Measurements from ENCODE around the gene BPIFB6. TPM values are rescaled to one million over a fixed set of nuclear protein-coding genes. Genes with fewer than 3 reads are reported as not detected.

BPIFB6 gene
- total RNA-seq, 1 donor from 2014 or later = not detected

DNA sequence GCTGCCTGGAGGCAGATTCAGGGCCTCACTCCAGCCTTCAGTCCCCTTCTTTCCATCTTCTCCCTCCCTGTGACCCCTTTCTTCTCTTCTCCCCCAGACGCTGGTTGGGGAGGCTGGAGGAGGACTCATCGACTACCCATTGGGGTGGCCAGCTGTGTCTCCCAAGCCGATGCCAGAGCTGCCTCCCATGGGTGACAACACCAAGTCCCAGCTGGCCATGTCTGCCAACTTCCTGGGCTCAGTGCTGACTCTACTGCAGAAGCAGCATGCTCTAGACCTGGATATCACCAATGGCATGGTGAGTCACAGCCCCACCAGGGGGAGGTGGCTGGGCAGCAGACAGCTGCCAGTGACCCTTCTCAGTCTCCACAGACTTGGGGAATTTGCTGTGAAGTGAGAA lies 60.9 kb downstream of the BPIFB6 start:
- Mint-ChIP-seq H3K27me3 (ENCODE audit: insufficient read depth) (no peaks in the 10 kb centered on the region), H3K4me3 (no peak overlapping the region), H3K4me1 (ENCODE audit: low read depth) (no peaks in the 10 kb centered on the region), H3K36me3 (ENCODE audit: low read depth) (no peaks in the 10 kb centered on the region), H3K9me3 (no peaks in the 10 kb centered on the region), H3K27ac (no peak overlapping the region)
- intact Hi-C loops (cut with micrococcal nuclease) = no loop called here
- DNase-seq (ENCODE audit: low spot score) = no peak

DNA sequence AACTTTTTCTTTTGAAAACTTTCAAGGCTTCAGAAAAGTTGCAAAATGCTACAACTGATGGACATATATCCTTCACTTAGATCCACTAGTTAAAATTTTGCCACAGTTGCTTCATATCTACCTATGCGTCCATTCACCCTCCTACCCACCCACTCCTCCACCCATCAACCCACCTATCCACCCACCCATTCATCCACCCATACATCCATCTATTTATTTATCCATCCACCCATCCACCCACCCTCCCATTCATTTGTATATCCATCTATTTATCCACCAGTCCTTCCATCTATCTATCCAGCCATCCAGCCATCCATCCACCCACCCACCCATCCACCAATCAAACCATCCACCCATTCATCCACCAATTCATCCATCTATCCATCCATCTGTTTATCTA lies 61.6 kb downstream of the BPIFB6 start:
- no peak for DNase-seq (ENCODE audit: low spot score)
- Mint-ChIP-seq H3K27me3 (ENCODE audit: insufficient read depth) (no peaks in the 10 kb centered on the region), H3K9me3 (no peaks in the 10 kb centered on the region), H3K27ac (no peak overlapping the region), H3K4me3 (no peak overlapping the region), H3K36me3 (ENCODE audit: low read depth) (no peaks in the 10 kb centered on the region), H3K4me1 (ENCODE audit: low read depth) (no peaks in the 10 kb centered on the region)
- intact Hi-C loops (cut with micrococcal nuclease) = no loop called here

DNA sequence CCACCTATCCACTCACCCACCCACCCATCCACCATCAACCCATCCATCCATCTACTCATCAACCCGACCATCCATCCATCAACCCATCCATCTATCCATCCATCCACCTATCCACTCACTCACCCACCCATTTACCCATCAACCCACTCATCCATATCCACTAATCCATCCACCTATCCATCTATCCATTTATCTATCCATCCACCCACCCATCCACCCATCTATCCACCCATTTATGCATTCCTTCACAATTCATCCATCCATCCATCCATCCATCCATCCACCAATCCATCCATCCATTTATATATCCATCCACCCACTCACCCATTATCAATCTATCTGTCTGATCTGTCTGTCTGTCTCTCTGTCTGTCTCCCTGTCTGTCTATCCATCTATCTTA lies 62.1 kb downstream of the BPIFB6 start:
- no peaks in the 10 kb centered on the region for H3K4me1 Mint-ChIP-seq (ENCODE audit: low read depth)
- H3K4me3 Mint-ChIP-seq = no peak overlapping the region
- no peak for DNase-seq (ENCODE audit: low spot score)
- intact Hi-C loops (cut with micrococcal nuclease) = no loop called here
- H3K27me3 Mint-ChIP-seq (ENCODE audit: insufficient read depth) = no peaks in the 10 kb centered on the region
- H3K36me3 Mint-ChIP-seq (ENCODE audit: low read depth) = no peaks in the 10 kb centered on the region
- H3K9me3 Mint-ChIP-seq = no peaks in the 10 kb centered on the region
- no peak overlapping the region for H3K27ac Mint-ChIP-seq

Other genes starting within 250 kb of the BPIFB6 start
- gene MAPRE1, start 211.7 kb upstream of the BPIFB6 start, total RNA-seq = 142 and 146 TPM in 2 replicates
- 0.05 and 0.39 TPM in 2 replicates for gene EFCAB8, start 172.7 kb upstream of the BPIFB6 start, total RNA-seq
- not detected in 2 replicates for gene SUN5, start 27.2 kb upstream of the BPIFB6 start, total RNA-seq
- not detected in 2 replicates for gene BPIFB2, start 23.9 kb upstream of the BPIFB6 start, total RNA-seq
- not detected in 2 replicates for gene BPIFB3, start 22.3 kb downstream of the BPIFB6 start, total RNA-seq
- not detected in 2 replicates for gene BPIFB4, start 48.0 kb downstream of the BPIFB6 start, total RNA-seq
- gene BPIFA2, start 136.5 kb downstream of the BPIFB6 start, total RNA-seq = not detected in 2 replicates
- not detected in 2 replicates for gene BPIFA3, start 185.7 kb downstream of the BPIFB6 start, total RNA-seq
- not detected in 2 replicates for gene BPIFA1, start 204.3 kb downstream of the BPIFB6 start, total RNA-seq

Data from activated T-helper 1 cell treated with anti-CD3 and anti-CD28 coated beads, Interleukin-12 subunit alpha, Interleukin-12 subunit beta, Interleukin-2, Interleukin-4 antibody, amounts not matched to agents 30 ng/mL and 10 ng/mL and 1 ng/mL, durations not matched to agents 14 hours and 24 hours and 36 hours (primary cell).